ENCODE data around the gene NPIPB6. TPM values are rescaled to one million over a fixed set of nuclear protein-coding genes. Genes with fewer than 3 reads are reported as not detected.

NPIPB6 gene
- polyA plus RNA-seq, 3 donors from 2014 or later, result 0.12 to 0.19 TPM; not detected in 1

DNA sequence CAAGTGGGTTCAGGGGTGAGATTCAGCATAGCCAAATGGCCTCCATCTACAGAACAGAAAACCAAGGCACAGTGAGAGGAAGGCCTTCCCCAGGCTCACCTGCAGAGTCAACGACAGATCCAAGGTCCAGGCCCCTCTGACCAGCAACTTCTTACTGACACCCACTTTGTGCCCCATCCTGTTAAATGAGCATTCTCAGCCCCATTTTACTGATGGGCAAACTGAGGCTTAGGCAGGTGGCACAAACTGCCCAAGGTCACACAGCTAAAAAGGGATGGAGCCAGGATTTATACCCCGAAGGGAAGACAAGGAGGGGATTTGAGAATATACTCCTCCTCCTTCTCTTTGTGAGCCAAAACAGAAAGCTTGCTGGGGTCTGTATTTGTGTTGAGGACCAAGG is 61.7 kb downstream of the NPIPB6 start:
- Mint-ChIP-seq H3K27me3 (ENCODE audit: low read depth in 3 of 3) (peaks cover 0 to 8% (median 0%) of the 10 kb centered on the region in 3 donors), H3K36me3 (peaks cover 4 to 21% (median 8%) of the 10 kb centered on the region in 3 donors), H3K9me3 (peaks cover 0 to 4% (median 0%) of the 10 kb centered on the region in 6 donors), H3K4me1 (peaks cover 79 to 88% of the 10 kb centered on the region in 2 donors), H3K4me3 (peak overlapping the region in 1 of 5 donors; percentile 18), H3K27ac (peak overlapping the region; percentile 63 to 87 (median 68))
- no peak for DNase-seq

DNA sequence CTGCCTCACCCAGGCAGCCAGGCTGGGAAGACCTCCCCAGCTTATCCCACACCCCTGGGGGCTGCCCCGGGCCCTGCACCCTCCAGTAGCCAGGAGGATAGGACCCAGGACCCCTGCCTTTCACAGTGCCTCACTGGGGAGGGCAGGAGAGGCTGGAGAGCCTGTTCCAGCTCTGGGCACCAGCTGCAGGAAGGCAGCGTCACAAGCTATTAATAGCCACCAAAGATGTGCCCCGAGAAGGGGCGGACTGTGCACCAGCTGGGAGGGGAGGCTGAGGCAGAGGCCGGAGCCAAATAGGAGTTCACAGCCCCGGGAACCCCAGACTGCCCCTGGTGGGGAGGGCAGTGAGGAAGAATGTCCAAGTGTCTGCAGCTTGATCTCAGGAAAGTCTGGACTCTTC is 62.2 kb downstream of the NPIPB6 start:
- H3K27me3 Mint-ChIP-seq (ENCODE audit: low read depth in 3 of 3), result peaks cover 0 to 8% (median 0%) of the 10 kb centered on the region in 3 donors
- peak overlapping the region; percentile 34 to 77 (median 67) for H3K27ac Mint-ChIP-seq
- DNase-seq, result no peak
- H3K36me3 Mint-ChIP-seq, result peaks cover 4 to 21% (median 10%) of the 10 kb centered on the region in 3 donors
- peaks cover 80 to 88% of the 10 kb centered on the region in 2 donors for H3K4me1 Mint-ChIP-seq
- H3K4me3 Mint-ChIP-seq, result no peak overlapping the region
- H3K9me3 Mint-ChIP-seq, result peaks cover 0 to 4% (median 0%) of the 10 kb centered on the region in 6 donors

DNA sequence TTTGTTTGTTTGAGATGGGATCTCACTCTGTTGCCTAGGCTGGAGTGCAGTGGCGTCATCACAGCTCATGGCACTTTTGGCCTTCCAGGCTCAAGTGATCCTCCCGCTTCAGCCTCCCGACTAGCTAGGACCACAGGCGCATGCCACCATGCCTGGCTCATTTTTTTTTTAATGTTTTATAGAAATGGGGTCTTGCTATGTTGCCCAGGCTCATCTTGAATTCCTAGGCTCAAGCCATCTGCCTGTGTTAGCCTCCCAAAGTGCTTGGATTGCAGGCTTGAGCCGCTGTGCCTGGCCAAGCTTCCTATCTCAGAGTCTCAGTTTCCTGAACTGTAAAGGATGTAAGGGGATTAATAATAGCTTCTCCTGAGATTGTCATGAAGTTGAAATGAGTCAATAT is 63.0 kb downstream of the NPIPB6 start:
- H3K4me1 Mint-ChIP-seq, result peaks cover 82 to 86% of the 10 kb centered on the region in 2 donors
- peak overlapping the region in 1 of 5 donors; percentile 14 for H3K4me3 Mint-ChIP-seq

DNA sequence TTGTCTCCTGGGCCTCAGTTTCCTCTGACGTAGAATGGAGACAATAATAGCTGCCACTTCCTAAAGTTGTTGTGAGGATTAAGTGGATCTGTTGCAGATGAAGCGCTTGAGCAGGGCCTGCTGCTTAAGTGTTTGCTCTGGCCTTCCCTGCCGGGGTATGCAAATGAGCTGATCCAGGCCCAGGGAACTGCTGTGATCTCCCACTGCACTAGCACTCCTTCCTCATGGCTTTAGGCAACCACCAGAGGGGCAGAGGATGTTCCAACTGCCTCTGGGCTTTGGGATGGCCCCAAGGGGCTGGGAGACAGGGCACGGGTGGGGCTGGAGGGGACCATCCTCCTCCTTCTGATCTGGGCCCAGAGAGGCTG is 64.8 kb downstream of the NPIPB6 start:
- peak overlapping the region in 4 of 5 donors; percentile 75 to 86 (median 83) for H3K4me3 Mint-ChIP-seq
- H3K4me1 Mint-ChIP-seq, result peaks cover 89 to 91% of the 10 kb centered on the region in 2 donors
- peak overlapping the region in 5 of 6 donors; percentile 82 to 94 (median 92) for H3K27ac Mint-ChIP-seq
- H3K36me3 Mint-ChIP-seq, result peaks cover 5 to 14% (median 7%) of the 10 kb centered on the region in 3 donors
- peaks cover 0 to 8% (median 0%) of the 10 kb centered on the region in 3 donors for H3K27me3 Mint-ChIP-seq (ENCODE audit: low read depth in 3 of 3)
- no peak for DNase-seq
- peaks cover 0 to 2% (median 0%) of the 10 kb centered on the region in 6 donors for H3K9me3 Mint-ChIP-seq

More for the DNA sequence above, 63.0 kb downstream of the NPIPB6 start:
- peaks cover 0 to 8% (median 0%) of the 10 kb centered on the region in 3 donors for H3K27me3 Mint-ChIP-seq (ENCODE audit: low read depth in 3 of 3)
- peak overlapping the region; percentile 52 to 84 (median 72) for H3K27ac Mint-ChIP-seq
- peaks cover 0 to 2% (median 0%) of the 10 kb centered on the region in 6 donors for H3K9me3 Mint-ChIP-seq
- H3K36me3 Mint-ChIP-seq, result peaks cover 7 to 18% (median 9%) of the 10 kb centered on the region in 3 donors
- no peak for DNase-seq

DNA sequence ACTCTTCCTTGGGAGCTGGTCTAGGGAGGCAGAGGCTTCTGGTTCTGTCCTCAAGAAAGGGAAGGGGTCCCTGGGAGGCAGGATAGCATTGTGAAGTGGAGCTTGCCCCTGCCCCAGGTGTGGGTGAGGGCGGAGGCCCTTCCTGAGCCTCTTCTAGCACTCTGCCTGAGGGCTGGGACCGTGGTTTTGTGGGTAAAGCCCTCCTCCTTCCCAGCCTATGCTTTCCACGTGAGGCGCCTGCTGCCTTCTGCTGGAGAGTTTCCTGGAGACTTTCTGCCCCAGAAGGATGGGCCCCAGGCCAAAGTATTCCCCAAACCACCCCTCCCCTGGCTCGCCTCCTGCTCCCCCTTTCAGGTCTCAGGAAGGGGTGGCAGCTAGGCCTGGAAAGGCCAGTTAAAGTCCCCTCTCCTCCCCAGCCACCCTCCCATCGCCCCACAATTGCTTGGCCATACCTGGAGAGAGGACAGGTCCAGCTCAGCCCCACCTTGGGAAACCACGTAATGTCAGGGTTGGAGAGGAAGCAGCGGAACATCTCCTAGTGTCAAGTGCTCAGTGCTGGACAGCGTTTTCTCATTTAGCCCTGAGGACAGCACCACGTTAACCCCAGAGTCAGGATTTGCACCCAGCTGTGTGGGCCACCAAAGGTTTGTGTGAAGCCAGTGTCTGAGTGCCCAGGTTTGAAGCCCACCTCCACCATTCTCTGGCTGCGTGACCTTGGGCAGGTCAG is 65.4 kb downstream of the NPIPB6 start:
- no peak for DNase-seq
- H3K4me1 Mint-ChIP-seq, result peaks cover 87% of the 10 kb centered on the region in 2 donors

DNA sequence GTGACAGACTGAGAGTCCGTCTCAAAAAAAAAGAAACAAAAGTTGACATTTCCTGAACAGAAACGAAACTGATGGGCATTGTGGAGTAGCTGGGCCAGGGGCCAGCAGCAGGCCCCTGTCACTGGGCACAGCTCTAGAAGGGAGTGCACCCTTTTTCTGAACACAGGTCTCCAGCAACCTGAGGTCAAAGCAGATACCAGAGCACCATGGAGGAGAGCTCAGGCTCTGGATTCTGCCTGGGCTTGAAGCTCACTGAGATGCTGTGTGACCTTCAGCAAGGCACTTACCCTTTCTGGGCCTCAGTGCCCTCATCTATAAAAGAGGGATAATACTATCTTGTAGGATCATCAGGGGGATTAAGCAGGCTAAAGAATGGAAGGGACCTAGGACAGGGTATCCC is 66.0 kb downstream of the NPIPB6 start:
- H3K27me3 Mint-ChIP-seq (ENCODE audit: low read depth in 3 of 3), result peaks cover 2 to 9% (median 3%) of the 10 kb centered on the region in 3 donors
- no peak for DNase-seq
- peak overlapping the region; percentile 75 to 86 (median 81) for H3K4me3 Mint-ChIP-seq
- peaks cover 81% of the 10 kb centered on the region in 2 donors for H3K4me1 Mint-ChIP-seq
- peak overlapping the region; percentile 92 to 96 (median 94) for H3K27ac Mint-ChIP-seq
- peaks cover 5 to 14% (median 7%) of the 10 kb centered on the region in 3 donors for H3K36me3 Mint-ChIP-seq
- H3K9me3 Mint-ChIP-seq, result peaks cover 0 to 2% (median 0%) of the 10 kb centered on the region in 6 donors

More for the DNA sequence above, 65.4 kb downstream of the NPIPB6 start:
- Mint-ChIP-seq H3K4me3 (peak overlapping the region; percentile 75 to 86 (median 81)), H3K27ac (peak overlapping the region; percentile 92 to 96 (median 94)), H3K36me3 (peaks cover 5 to 14% (median 7%) of the 10 kb centered on the region in 3 donors), H3K9me3 (peaks cover 0 to 2% (median 0%) of the 10 kb centered on the region in 6 donors), H3K27me3 (ENCODE audit: low read depth in 3 of 3) (peaks cover 0 to 8% (median under 1%) of the 10 kb centered on the region in 3 donors)

DNA sequence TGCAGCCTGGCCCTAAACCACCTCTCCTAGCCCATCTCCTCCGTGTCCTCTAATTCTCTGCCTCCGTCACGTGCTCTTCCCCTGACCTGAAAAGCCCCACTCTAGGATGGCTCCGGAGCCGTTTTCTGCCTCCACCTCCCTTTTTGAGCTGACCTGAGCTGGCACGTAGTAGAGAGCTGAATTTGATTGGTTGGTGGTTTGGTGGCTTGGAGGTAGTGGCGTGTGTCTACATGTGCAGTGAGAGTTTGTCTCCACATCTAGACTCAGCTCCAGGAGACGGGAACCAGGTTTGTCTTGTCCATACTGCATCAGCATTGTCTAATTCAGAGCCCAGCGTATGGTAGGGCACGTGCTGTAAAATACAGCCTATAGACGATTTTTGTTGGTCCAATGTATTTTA is 68.0 kb downstream of the NPIPB6 start:
- no peak for DNase-seq
- H3K27me3 Mint-ChIP-seq (ENCODE audit: low read depth in 3 of 3), result peaks cover 4 to 9% (median 6%) of the 10 kb centered on the region in 3 donors
- peak overlapping the region; percentile 77 to 92 (median 85) for H3K27ac Mint-ChIP-seq
- H3K4me1 Mint-ChIP-seq, result peaks cover 80% of the 10 kb centered on the region in 2 donors
- peaks cover 0 to 2% (median 0%) of the 10 kb centered on the region in 6 donors for H3K9me3 Mint-ChIP-seq
- H3K4me3 Mint-ChIP-seq, result peak overlapping the region; percentile 85 to 95 (median 89)
- peaks cover 5 to 10% (median 7%) of the 10 kb centered on the region in 3 donors for H3K36me3 Mint-ChIP-seq

DNA sequence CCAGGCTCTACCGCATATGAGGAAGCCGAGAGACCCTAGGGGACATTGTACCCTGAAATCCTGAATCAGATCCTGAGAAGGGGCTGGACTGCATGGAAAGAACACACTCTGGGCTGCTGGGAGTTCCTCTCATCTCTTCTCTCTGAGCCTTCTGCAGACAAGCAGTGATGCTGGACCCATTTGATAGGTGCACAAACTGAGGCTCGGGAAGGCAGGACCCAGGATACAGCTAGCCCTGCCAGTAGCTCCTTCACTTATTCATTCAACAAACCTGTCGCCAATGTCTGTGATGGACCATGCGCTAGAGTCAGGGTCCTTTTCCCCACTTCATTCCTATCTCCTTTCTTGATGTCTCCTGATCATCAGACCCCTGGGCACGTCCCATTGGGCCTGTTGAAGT is 69.1 kb downstream of the NPIPB6 start:
- Mint-ChIP-seq H3K27me3 (ENCODE audit: low read depth in 3 of 3) (peaks cover 4 to 8% (median 8%) of the 10 kb centered on the region in 3 donors), H3K4me3 (peak overlapping the region; percentile 85 to 95 (median 89)), H3K27ac (peak overlapping the region; percentile 51 to 92 (median 80)), H3K4me1 (peaks cover 78 to 81% of the 10 kb centered on the region in 2 donors), H3K36me3 (peaks cover 5 to 7% (median 5%) of the 10 kb centered on the region in 3 donors), H3K9me3 (no peaks in the 10 kb centered on the region)
- DNase-seq, result no peak

DNA sequence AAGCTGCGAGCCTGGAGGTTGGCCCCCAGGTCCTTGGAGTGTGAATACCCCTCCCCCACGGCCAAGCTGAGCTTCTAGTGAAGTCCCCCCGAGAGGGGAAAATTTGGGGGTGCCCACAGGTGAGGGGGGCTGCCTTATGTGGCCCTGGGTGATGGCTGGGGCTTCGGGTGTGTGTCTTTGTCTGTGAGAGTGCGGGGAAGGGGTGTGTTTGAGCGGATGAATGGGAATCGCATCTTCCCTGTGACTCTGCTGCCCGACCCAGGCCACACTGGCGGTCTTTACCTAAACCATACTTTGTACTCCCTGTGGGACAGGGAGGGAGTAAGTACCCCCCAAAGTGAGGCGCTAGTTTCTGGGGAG is 69.7 kb downstream of the NPIPB6 start:
- Mint-ChIP-seq H3K4me3 (peak overlapping the region; percentile 85 to 95 (median 89)), H3K9me3 (no peaks in the 10 kb centered on the region), H3K36me3 (peaks cover 5 to 7% (median 5%) of the 10 kb centered on the region in 3 donors), H3K27ac (peak overlapping the region; percentile 51 to 92 (median 80)), H3K27me3 (ENCODE audit: low read depth in 3 of 3) (peaks cover 4 to 8% (median 8%) of the 10 kb centered on the region in 3 donors), H3K4me1 (peaks cover 78 to 81% of the 10 kb centered on the region in 2 donors)
- no peak for DNase-seq

DNA sequence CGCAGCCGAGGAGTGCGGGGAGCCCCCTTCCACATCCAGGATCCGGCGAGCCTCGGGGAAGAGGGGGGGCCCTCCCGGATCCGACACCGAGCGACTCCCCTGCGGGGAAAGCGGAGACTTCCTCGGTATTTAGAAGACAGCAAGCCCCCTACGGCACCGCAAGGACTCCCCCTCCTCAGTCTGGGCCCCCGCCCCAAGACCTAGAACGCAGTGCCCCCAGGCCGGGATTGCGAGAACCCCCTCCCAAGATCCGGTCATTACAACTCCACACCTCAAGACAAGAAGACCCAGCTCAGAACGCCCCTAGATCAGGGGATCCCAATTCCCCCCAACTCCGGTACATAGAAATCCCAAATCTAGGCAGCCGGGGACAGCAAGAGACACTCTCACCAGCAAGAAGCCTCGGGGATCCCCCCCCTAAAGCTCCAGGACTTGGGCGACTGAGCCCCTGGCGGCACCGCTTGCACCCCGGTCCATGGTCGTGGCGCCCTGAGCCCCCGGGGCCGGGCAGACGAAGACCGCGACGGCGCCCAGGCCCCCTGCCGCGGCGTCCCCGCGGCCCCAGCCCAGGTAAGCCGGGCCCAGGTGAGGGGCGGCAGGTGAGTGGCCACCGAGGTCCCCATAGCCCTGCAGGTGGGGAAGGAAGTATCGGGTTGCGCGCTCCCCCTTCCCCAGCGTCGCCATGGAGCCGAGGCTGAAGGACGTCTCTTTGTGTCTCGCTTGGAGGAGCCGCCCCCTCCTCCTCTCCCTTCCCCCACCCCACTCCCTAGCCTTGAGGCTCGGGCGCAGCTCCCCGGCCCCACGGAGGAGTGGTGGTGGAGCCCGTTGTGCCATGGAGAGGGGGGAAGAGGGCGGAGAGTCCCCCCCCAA is 70.3 kb downstream of the NPIPB6 start:
- H3K4me1 Mint-ChIP-seq, result peaks cover 78 to 81% of the 10 kb centered on the region in 2 donors
- H3K36me3 Mint-ChIP-seq, result peaks cover 5 to 7% (median 5%) of the 10 kb centered on the region in 3 donors

More for the DNA sequence above, 70.3 kb downstream of the NPIPB6 start:
- H3K9me3 Mint-ChIP-seq, result no peaks in the 10 kb centered on the region
- no peak for DNase-seq
- peak overlapping the region; percentile 94 to 97 (median 95) for H3K4me3 Mint-ChIP-seq
- H3K27me3 Mint-ChIP-seq (ENCODE audit: low read depth in 3 of 3), result peaks cover 4 to 8% (median 8%) of the 10 kb centered on the region in 3 donors
- H3K27ac Mint-ChIP-seq, result peak overlapping the region; percentile 79 to 95 (median 92)

Other genes starting within 250 kb of the NPIPB6 start
- 10 to 100 TPM; 40.7 to 75.5 (median 42.2) TPM for gene XPO6, start 151.5 kb downstream of the NPIPB6 start, polyA plus RNA-seq
- gene SBK1, start 71.0 kb downstream of the NPIPB6 start, polyA plus RNA-seq, result 10 to 100 TPM in 1 of 3 donors, 1 to 10 TPM in 2; 5.1 to 14.2 (median 5.1) TPM
- 10 to 100 TPM in 2 of 3 donors, 1 to 10 TPM in 1; 9.7 to 31.1 (median 19.0) TPM for gene EIF3CL, start 40.3 kb upstream of the NPIPB6 start, polyA plus RNA-seq
- gene NPIPB7, start 108.8 kb upstream of the NPIPB6 start, polyA plus RNA-seq, result not detected
- 10 to 100 TPM; 18.8 to 52.2 (median 32.2) TPM for gene CLN3, start 128.6 kb upstream of the NPIPB6 start, polyA plus RNA-seq
- 10 to 100 TPM in 1 of 3 donors, 1 to 10 TPM in 1, under 1 TPM in 1; 0.49 to 15.2 (median 2.6) TPM for gene APOBR, start 131.1 kb upstream of the NPIPB6 start, polyA plus RNA-seq
- not detected for gene IL27, start 143.3 kb upstream of the NPIPB6 start, polyA plus RNA-seq
- not detected for gene NUPR1, start 175.5 kb upstream of the NPIPB6 start, polyA plus RNA-seq
- 10 to 100 TPM; 39.7 to 58.8 (median 40.8) TPM for gene SGF29, start 190.4 kb upstream of the NPIPB6 start, polyA plus RNA-seq
- gene SULT1A2, start 233.5 kb upstream of the NPIPB6 start, polyA plus RNA-seq, result under 1 TPM in 1 of 3 donors, not detected in 2; 0.44 TPM
- 1 to 10 TPM; 4.5 to 7.0 (median 6.5) TPM for gene SULT1A1, start 246.5 kb upstream of the NPIPB6 start, polyA plus RNA-seq